Trophoblast cell (in vitro differentiated cells and primary cell): Measurements from ENCODE around the gene HAO2.
"Not testable (repeated sequence)": the region's sequence is repeated elsewhere in the genome, so short reads cannot be mapped to it uniquely, and the experiment has no call there.

Experiments used
- DNase-seq, 2 donors: peaks; one replicate each; pipeline ENCODE4 v3.0.0-alpha.2; 2016
- H2AFZ ChIP-seq: 2 replicates; pipeline ENCODE4 v1.6.1; 2013; ENCODE audit warnings: low read length, moderate library complexity, mild to moderate bottlenecking; ENCODE audit not compliant: insufficient read depth, poor library complexity
- H2AK5ac ChIP-seq: 2 replicates; pipeline ENCODE4 v1.6.1; 2013; ENCODE audit warnings: mild to moderate bottlenecking, low read length
- H2BK120ac ChIP-seq: 2 replicates; pipeline ENCODE4 v1.6.1; 2013; ENCODE audit warnings: low read length, mild to moderate bottlenecking, moderate library complexity; ENCODE audit not compliant: insufficient read depth, poor library complexity
- H2BK12ac ChIP-seq: 2 replicates; pipeline ENCODE4 v1.6.1; 2013; ENCODE audit warnings: mild to moderate bottlenecking, low read length, moderate library complexity
- H2BK5ac ChIP-seq: 2 replicates; pipeline ENCODE4 v1.6.1; 2013; ENCODE audit warnings: low read length, low read depth, moderate library complexity, mild to moderate bottlenecking; ENCODE audit not compliant: poor library complexity
- H3K14ac ChIP-seq: 2 replicates; pipeline ENCODE4 v1.6.1; 2013; ENCODE audit warnings: mild to moderate bottlenecking, low read length
- H3K18ac ChIP-seq: 2 replicates; pipeline ENCODE4 v1.6.1; 2013; ENCODE audit warnings: mild to moderate bottlenecking, low read length
- H3K23ac ChIP-seq: 2 replicates; pipeline ENCODE4 v1.6.1; 2013; ENCODE audit warnings: low read length
- H3K27ac ChIP-seq: 2 replicates; pipeline ENCODE4 v1.5.1; 2013; ENCODE audit warnings: low read depth, mild to moderate bottlenecking, inconsistent platforms, low read length, moderate library complexity
- H3K27me3 ChIP-seq: 2 replicates; pipeline ENCODE4 v1.6.1; 2013; ENCODE audit warnings: inconsistent platforms, mild to moderate bottlenecking, low read length, moderate library complexity; ENCODE audit not compliant: insufficient read depth
- H3K36me3 ChIP-seq, 2 experiments: 1 replicate in 1 of 2; 2 replicates in 1 of 2; pipeline ENCODE4 v1.6.1; 2013; ENCODE audit warnings: low read length in 2 of 2, mild to moderate bottlenecking in 2 of 2, moderate library complexity in 1 of 2; ENCODE audit not compliant: insufficient read depth in 2 of 2, control insufficient read depth in 1 of 2
- H3K4ac ChIP-seq: 2 replicates; pipeline ENCODE4 v1.6.1; 2013; ENCODE audit warnings: low read depth, mild to moderate bottlenecking, low read length, moderate library complexity
- H3K4me1 ChIP-seq, 2 experiments: 1 replicate in 1 of 2; 2 replicates in 1 of 2; pipeline ENCODE4 v1.6.1; 2013; ENCODE audit warnings: low read length in 2 of 2, mild to moderate bottlenecking in 2 of 2, moderate library complexity in 1 of 2; ENCODE audit not compliant: insufficient read depth in 2 of 2, control insufficient read depth in 1 of 2
- H3K4me2 ChIP-seq: 2 replicates; pipeline ENCODE4 v1.6.1; 2013; ENCODE audit warnings: inconsistent platforms, mild to moderate bottlenecking, low read length, moderate library complexity
- H3K4me3 ChIP-seq: 2 replicates; pipeline ENCODE4 v1.5.1; 2013; ENCODE audit warnings: mild to moderate bottlenecking, low read depth, low read length, inconsistent platforms
- H3K79me1 ChIP-seq: one replicate; pipeline ENCODE4 v1.6.1; 2013; ENCODE audit warnings: low read length
- H3K79me2 ChIP-seq: 2 replicates; pipeline ENCODE4 v1.6.1; 2013; ENCODE audit warnings: low read length, mild to moderate bottlenecking; ENCODE audit not compliant: control insufficient read depth, insufficient read depth, poor library complexity
- H3K9ac ChIP-seq: 2 replicates; pipeline ENCODE4 v1.6.1; 2013; ENCODE audit warnings: mild to moderate bottlenecking, low read length
- H3K9me3 ChIP-seq: 2 replicates; pipeline ENCODE4 v1.6.1; 2013; ENCODE audit warnings: low read depth, mild to moderate bottlenecking, control low read depth, inconsistent platforms, low read length; ENCODE audit not compliant: insufficient read depth
- H4K12ac ChIP-seq: 2 replicates; pipeline ENCODE4 v1.6.1; 2013; ENCODE audit warnings: low read depth, mild to moderate bottlenecking, low read length, moderate library complexity
- H4K8ac ChIP-seq: 2 replicates; pipeline ENCODE4 v1.6.1; 2013; ENCODE audit warnings: low read depth, mild to moderate bottlenecking, low read length, moderate library complexity
- H4K91ac ChIP-seq: one replicate; pipeline ENCODE4 v1.6.1; 2013; ENCODE audit warnings: low read depth, mild to moderate bottlenecking, low read length, moderate library complexity
- WGBS: extraction: QIAGEN DNeasy Blood & Tissue Kit; methylation state at CpG from one replicate; pipeline ENCODE4 v1.1.7; 2013; ENCODE audit warnings: missing lambda C conversion rate; ENCODE audit not compliant: insufficient read length, insufficient coverage; ENCODE audit errors: extremely low coverage; 5-methylcytosine and 5-hydroxymethylcytosine counted together

The HAO2 gene

DNA sequence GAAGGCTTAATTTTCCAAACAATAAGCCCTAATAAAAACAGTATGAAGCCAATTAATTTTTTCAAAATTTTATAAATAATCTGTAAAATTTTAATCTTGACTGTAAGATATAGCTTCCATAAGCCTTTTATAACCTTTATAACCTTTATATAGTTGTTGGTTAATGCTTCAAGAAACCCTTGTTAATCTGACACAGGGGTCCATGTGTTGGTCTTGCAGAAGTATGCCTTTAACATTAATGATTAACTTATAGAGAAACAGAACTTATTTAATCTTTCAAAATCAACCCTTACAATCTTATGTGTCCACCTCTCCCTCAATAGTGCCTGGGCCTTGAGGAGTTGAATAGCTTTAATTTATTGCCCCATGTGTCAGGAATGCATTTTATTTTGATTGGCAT lies 23.2 kb upstream of the HAO2 start:
- no peak for DNase-seq
- Histone ChIP-seq H2BK12ac (no peak overlapping the region), H4K91ac (no peak overlapping the region), H2AK5ac (no peak overlapping the region), H4K8ac (no peak overlapping the region), H3K4me2 (no peak overlapping the region), H3K27me3 (no peaks in the 10 kb centered on the region), H3K79me1 (no peaks in the 10 kb centered on the region), H3K23ac (no peak overlapping the region), H3K79me2 (no peaks in the 10 kb centered on the region), H3K4me1 (no peaks in the 10 kb centered on the region), H3K27ac (no peak overlapping the region), H4K12ac (no peak overlapping the region), H2BK120ac (no peak overlapping the region), H3K9ac (no peak overlapping the region), H2AFZ (no peak overlapping the region), H3K14ac (no peak overlapping the region), H3K4me3 (no peak overlapping the region), H3K18ac (no peak overlapping the region), H3K9me3 (no peaks in the 10 kb centered on the region), H3K4ac (no peak overlapping the region), H3K36me3 (no peaks in the 10 kb centered on the region), H2BK5ac (no peak overlapping the region)

- H3K27me3 ChIP-seq = no peaks in the 10 kb centered on the region
- H3K4me2 ChIP-seq = no peak overlapping the region
- H3K9ac ChIP-seq = no peak overlapping the region
- no peak overlapping the region for H4K91ac ChIP-seq
- no peak overlapping the region for H2AK5ac ChIP-seq
- no peak overlapping the region for H3K27ac ChIP-seq
- no peak overlapping the region for H2BK120ac ChIP-seq
- no peak overlapping the region for H4K8ac ChIP-seq
- DNase-seq = no peak
- H2AFZ ChIP-seq = no peak overlapping the region
- H3K9me3 ChIP-seq = no peaks in the 10 kb centered on the region
- H2BK12ac ChIP-seq = no peak overlapping the region
- no peaks in the 10 kb centered on the region for H3K79me2 ChIP-seq
- no peak overlapping the region for H3K18ac ChIP-seq
- H3K4me3 ChIP-seq = no peak overlapping the region
- WGBS = no CpG with 5 or more reads among the region's 1 CpG
- no peaks in the 10 kb centered on the region for H3K79me1 ChIP-seq
- H3K23ac ChIP-seq = no peak overlapping the region
- no peak overlapping the region for H2BK5ac ChIP-seq
- no peaks in the 10 kb centered on the region for H3K4me1 ChIP-seq
- no peaks in the 10 kb centered on the region for H3K36me3 ChIP-seq
- no peak overlapping the region for H4K12ac ChIP-seq
- no peak overlapping the region for H3K4ac ChIP-seq
- H3K14ac ChIP-seq = no peak overlapping the region
Measured at GRCh38 chr1:119347858-119348257, 20.7 kb upstream of the HAO2 start.

DNA sequence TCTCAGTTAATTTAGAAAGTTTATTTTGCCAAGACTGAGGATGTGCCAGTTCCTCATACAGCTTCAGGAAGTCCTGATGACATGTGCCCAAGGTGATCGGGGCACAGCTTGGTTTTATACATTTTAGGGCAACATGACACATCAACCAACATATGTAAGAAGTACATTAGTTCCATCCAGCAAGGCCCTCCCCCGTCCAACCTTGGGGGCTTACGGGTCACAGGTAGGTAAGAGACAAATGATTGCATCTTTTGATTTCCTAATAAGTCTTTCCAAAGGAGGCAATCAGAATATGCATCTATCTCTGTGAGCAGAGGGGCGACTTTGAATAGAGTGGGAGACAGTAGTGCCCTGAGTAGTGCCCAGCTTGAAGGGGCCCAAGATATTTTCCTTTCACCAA lies 19.6 kb upstream of the HAO2 start:
- Histone ChIP-seq H4K12ac (no peak overlapping the region), H3K27ac (no peak overlapping the region), H4K91ac (no peak overlapping the region), H3K14ac (no peak overlapping the region), H2AFZ (no peak overlapping the region), H3K27me3 (no peaks in the 10 kb centered on the region), H3K79me1 (no peaks in the 10 kb centered on the region), H4K8ac (no peak overlapping the region), H3K4ac (no peak overlapping the region), H3K18ac (no peak overlapping the region), H3K9ac (no peak overlapping the region), H3K4me3 (no peak overlapping the region), H2BK5ac (no peak overlapping the region), H3K79me2 (no peaks in the 10 kb centered on the region), H3K36me3 (no peaks in the 10 kb centered on the region), H3K4me2 (no peak overlapping the region), H2AK5ac (no peak overlapping the region), H3K4me1 (no peaks in the 10 kb centered on the region), H3K9me3 (no peaks in the 10 kb centered on the region), H2BK120ac (no peak overlapping the region), H2BK12ac (no peak overlapping the region), H3K23ac (no peak overlapping the region)
- DNase-seq = no peak
- WGBS = no CpG with 5 or more reads among the region's 4 CpGs

DNA sequence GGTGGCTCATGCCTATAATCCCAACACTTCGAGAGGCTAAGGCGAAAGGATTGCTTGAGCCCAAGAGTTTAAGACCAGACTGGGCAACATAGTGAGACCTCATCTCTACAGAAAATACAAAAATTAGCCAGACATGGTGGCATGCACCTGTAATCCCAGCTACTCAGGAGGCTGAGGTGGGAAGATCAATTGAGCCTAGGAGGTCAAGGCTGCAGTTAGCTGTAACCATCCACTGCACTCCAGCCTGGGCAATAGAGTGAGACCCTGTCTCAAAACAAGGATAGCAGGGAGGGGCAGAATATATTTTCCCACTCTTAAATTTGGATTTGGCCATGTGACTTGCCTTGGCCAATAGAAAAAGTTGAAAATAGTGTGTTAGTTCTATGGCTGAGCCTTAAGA lies 17.7 kb upstream of the HAO2 start:
- no CpG with 5 or more reads among the region's 2 CpGs for WGBS
- not testable (repeated sequence) for H2BK120ac ChIP-seq

GRCh38 chr1:119351997-119352396 lies 16.6 kb upstream of the HAO2 start:
- H4K91ac ChIP-seq = no peak overlapping the region
- H3K4me1 ChIP-seq = no peaks in the 10 kb centered on the region
- H3K4me2 ChIP-seq = no peak overlapping the region
- H3K9me3 ChIP-seq = no peaks in the 10 kb centered on the region
- no peak overlapping the region for H3K9ac ChIP-seq
- no peak overlapping the region for H3K27ac ChIP-seq
- no peaks in the 10 kb centered on the region for H3K27me3 ChIP-seq
- H4K12ac ChIP-seq = no peak overlapping the region
- no peaks in the 10 kb centered on the region for H3K36me3 ChIP-seq
- no peak overlapping the region for H3K18ac ChIP-seq
- no peaks in the 10 kb centered on the region for H3K79me1 ChIP-seq
- no peak overlapping the region for H2BK12ac ChIP-seq
- H2AFZ ChIP-seq = no peak overlapping the region
- no peak overlapping the region for H3K14ac ChIP-seq
- H3K4ac ChIP-seq = no peak overlapping the region
- WGBS = no CpG with 5 or more reads among the region's 1 CpG
- H2AK5ac ChIP-seq = no peak overlapping the region
- no peak overlapping the region for H3K23ac ChIP-seq
- no peak overlapping the region for H3K4me3 ChIP-seq
- no peak overlapping the region for H4K8ac ChIP-seq
- no peak overlapping the region for H2BK120ac ChIP-seq
- H3K79me2 ChIP-seq = no peaks in the 10 kb centered on the region
- DNase-seq = no peak
- H2BK5ac ChIP-seq = no peak overlapping the region

More for the DNA sequence above, 17.7 kb upstream of the HAO2 start:
- not testable (repeated sequence) for H3K27me3 ChIP-seq, H4K91ac ChIP-seq, H4K12ac ChIP-seq, H3K4me1 ChIP-seq, H3K23ac ChIP-seq, H3K4me2 ChIP-seq, H2AK5ac ChIP-seq, H3K4ac ChIP-seq, H3K14ac ChIP-seq, DNase-seq, H3K9ac ChIP-seq, H4K8ac ChIP-seq, H3K9me3 ChIP-seq, H3K4me3 ChIP-seq, H3K27ac ChIP-seq, H2BK12ac ChIP-seq, H3K79me2 ChIP-seq, H3K18ac ChIP-seq, H3K79me1 ChIP-seq, H2AFZ ChIP-seq, H3K36me3 ChIP-seq, H2BK5ac ChIP-seq
